PFSK-1 (cell line): Measurements from ENCODE around the gene MAPK4.

Source experiments
- FOXP2 ChIP-seq: optimal IDR thresholded peaks from 2 replicates; pipeline ENCODE3; 2011; ENCODE audit warnings: borderline replicate concordance, control low read depth, inconsistent platforms; ENCODE audit not compliant: insufficient read depth; ENCODE audit errors: extremely low read length, extremely low read depth
- POLR2AphosphoS5 ChIP-seq: IDR thresholded peaks from 2 replicates; pipeline ENCODE4 v1.6.1; 2012; ENCODE audit warnings: low read depth, mild to moderate bottlenecking, control low read depth, low read length, moderate library complexity
- SIN3A ChIP-seq: IDR thresholded peaks from 2 replicates; pipeline ENCODE4 v1.6.1; 2012; ENCODE audit warnings: mild to moderate bottlenecking, low read length, moderate library complexity, borderline replicate concordance; ENCODE audit not compliant: insufficient read depth
- TAF1 ChIP-seq: IDR thresholded peaks from 2 replicates; pipeline ENCODE4 v1.6.1; 2012; ENCODE audit warnings: low read length, control low read depth, borderline replicate concordance; ENCODE audit not compliant: insufficient read depth
- TF ChIP-seq, protein P1 (sequence below), 2 experiments: IDR thresholded peaks; 2 replicates each; pipeline versions ENCODE4 v1.6.1 to v1.8.0; 2011 to 2012; ENCODE audit warnings: low read depth in 2 of 2, low read length in 2 of 2, control low read depth in 1 of 2, inconsistent platforms in 1 of 2, mild to moderate bottlenecking in 1 of 2, moderate library complexity in 1 of 2; ENCODE audit not compliant: insufficient read depth in 1 of 2

Gene MAPK4

DNA sequence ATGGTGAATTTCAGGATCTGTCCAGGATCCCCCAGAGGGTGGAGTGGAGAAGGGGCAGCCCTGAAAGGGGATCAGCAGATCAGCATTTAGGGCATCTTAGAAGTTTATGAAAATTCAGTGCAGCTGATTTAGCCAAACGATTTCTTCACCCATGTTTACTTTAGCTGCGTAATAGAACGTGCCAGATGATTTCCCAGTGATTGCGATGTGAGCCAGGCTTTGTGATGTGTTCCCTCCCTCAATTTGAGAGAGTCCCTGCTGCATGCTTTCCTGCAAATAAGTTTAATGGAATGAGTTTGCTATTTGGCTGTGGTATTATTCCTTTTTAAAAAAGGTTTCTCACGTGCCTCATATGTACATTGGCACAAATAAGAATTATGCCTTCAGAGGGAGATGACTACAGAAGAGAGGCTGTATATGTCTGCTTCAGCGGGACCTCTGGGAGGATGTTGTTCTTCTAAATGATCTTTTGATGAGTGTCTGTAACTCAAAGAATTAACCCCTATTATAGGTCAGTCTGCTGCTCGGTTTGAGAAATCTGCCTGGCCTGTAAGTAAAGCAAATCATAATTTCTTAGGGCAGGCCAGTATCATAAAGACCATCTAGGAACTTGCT, 148.1 kb downstream of the MAPK4 start:
- TF ChIP-seq SIN3A (no peak), TAF1 (no peak)

DNA sequence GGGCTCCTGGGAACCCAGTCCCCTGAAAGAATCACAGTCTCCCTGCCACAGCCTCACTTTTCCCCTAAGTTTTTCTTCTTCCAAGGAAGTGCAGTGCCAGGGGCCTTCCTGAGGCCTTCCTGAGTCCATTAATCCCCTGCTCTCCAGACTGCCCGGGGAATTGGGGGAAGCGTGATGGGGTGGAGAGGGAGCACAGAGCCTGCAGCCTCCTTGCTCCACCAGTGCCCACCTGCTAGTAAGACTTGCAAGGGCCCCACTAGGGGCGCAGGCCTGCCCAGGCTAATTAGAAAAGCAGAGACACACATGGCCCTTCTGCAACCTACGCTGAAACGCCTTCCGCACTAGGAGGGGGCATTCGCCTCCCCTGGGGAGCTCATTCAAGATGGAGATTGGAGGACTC, 149.3 kb downstream of the MAPK4 start:
- TF ChIP-seq POLR2AphosphoS5: no peak

DNA sequence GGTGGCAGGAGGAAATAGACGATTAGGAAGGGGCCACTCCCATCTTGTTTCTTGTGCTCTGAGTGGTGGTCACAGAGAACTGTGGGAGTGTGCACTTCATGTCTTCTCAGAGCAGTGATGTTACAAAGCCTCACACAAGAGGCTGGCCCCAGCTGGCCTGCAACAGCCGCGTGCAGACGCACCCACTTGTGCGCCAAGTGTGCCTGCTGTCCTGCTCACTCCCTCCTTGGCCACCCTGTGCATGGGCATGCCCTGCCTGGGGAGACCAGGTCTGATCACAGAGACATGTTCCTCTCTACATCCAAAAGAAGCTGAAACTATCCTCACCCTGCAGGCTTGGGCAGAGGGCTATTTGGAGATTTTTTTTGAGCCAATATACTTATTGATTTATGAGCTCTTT, 151.5 kb downstream of the MAPK4 start:
- TF ChIP-seq TAF1 (no peak), SIN3A (no peak), POLR2AphosphoS5 (no peak), FOXP2 (no peak)
- TF ChIP-seq, protein P1, sequence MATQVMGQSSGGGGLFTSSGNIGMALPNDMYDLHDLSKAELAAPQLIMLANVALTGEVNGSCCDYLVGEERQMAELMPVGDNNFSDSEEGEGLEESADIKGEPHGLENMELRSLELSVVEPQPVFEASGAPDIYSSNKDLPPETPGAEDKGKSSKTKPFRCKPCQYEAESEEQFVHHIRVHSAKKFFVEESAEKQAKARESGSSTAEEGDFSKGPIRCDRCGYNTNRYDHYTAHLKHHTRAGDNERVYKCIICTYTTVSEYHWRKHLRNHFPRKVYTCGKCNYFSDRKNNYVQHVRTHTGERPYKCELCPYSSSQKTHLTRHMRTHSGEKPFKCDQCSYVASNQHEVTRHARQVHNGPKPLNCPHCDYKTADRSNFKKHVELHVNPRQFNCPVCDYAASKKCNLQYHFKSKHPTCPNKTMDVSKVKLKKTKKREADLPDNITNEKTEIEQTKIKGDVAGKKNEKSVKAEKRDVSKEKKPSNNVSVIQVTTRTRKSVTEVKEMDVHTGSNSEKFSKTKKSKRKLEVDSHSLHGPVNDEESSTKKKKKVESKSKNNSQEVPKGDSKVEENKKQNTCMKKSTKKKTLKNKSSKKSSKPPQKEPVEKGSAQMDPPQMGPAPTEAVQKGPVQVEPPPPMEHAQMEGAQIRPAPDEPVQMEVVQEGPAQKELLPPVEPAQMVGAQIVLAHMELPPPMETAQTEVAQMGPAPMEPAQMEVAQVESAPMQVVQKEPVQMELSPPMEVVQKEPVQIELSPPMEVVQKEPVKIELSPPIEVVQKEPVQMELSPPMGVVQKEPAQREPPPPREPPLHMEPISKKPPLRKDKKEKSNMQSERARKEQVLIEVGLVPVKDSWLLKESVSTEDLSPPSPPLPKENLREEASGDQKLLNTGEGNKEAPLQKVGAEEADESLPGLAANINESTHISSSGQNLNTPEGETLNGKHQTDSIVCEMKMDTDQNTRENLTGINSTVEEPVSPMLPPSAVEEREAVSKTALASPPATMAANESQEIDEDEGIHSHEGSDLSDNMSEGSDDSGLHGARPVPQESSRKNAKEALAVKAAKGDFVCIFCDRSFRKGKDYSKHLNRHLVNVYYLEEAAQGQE (IDR thresholded peaks at IDR 0.05; ENCODE audit: insufficient read depth in 1 of 2, low read depth in 2 of 2, low read length in 2 of 2): no peak

DNA sequence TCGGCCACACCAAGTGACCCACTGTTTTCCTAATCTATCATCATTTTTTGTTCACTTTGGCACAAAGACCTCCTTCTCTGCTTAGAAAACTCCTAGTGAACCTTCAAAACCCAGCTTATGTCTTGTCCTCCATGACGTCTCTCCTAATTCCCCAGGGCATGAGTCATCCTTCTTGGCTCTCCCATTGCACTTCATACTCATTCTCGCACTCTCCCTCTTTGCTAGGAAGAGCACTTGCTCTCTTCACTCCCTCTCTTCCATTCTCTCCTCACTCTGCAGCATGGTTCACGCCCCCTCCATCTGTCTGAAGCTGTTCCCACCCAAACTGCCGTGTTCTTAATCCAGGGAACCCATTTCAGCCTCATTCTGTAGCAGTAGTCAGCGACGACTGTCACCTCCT, 156.0 kb downstream of the MAPK4 start:
- TF ChIP-seq, protein P1 (IDR thresholded peaks at IDR 0.05; ENCODE audit: insufficient read depth in 1 of 2, low read depth in 2 of 2, low read length in 2 of 2): no peak
- no peak for TF ChIP-seq FOXP2

DNA sequence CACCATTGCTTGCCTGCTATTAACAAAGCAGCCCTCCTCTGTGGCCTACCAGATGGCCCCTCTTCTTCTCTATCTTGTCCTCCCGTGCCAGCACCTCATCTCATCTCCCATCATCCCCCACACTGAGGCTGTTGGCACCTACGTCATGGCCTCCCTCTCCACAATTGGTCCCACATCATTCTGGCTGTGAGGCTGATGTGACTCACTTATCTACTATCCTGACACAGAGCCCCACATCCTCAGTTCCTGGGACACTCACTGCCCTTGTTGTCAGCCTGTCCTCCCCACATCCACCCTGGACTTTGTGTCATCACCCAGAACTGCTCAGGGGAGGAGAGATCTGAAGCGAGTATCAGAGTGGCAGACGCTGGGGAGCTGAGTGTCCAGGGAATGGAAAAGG, 157.0 kb downstream of the MAPK4 start:
- no peak for TF ChIP-seq SIN3A
- no peak for TF ChIP-seq POLR2AphosphoS5
- no peak for TF ChIP-seq FOXP2
- TF ChIP-seq, protein P1 (IDR thresholded peaks at IDR 0.05; ENCODE audit: insufficient read depth in 1 of 2, low read depth in 2 of 2, low read length in 2 of 2): no peak
- TF ChIP-seq TAF1: no peak

DNA sequence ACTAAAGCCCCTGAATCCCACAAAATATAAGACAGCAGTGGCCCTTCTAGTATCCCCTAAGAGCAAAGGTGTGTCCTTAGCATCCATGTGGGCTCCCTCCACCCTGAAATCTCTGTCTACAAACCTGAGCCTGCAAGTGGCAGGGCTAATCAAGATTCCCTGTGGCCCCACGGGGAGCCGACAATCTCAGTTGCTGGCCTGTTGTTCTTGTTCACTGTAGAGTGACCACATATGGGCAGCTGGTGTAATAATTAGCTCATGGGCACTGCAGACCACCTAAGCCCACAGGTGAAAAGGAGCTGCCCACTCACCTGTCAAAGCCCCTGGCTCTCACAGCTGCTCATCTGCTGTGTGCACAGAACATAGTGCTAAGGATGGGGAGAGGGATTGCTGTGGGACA, 157.7 kb downstream of the MAPK4 start:
- TF ChIP-seq POLR2AphosphoS5 (no peak), SIN3A (no peak), FOXP2 (no peak), TAF1 (no peak)
- TF ChIP-seq, protein P1 (IDR thresholded peaks at IDR 0.05; ENCODE audit: insufficient read depth in 1 of 2, low read depth in 2 of 2, low read length in 2 of 2): no peak
